Endodermal cell (in vitro differentiated cells): Measurements from ENCODE around the gene PRKD2. TPM values are rescaled to one million over a fixed set of nuclear protein-coding genes. Genes with fewer than 3 reads are reported as not detected.

Experiments
- DNase-seq: peaks from one replicate; pipeline ENCODE4 v3.0.0-alpha.2; 2017
- H3K27ac ChIP-seq: 2 replicates; pipeline ENCODE4 v1.5.1; 2013; ENCODE audit warnings: mild to moderate bottlenecking, low read depth, low read length, moderate library complexity
- H3K27me3 ChIP-seq: 2 replicates; pipeline ENCODE4 v1.6.1; 2013; ENCODE audit warnings: mild to moderate bottlenecking, low read length, moderate library complexity; ENCODE audit not compliant: insufficient read depth, control insufficient read depth, poor library complexity, severe bottlenecking
- H3K36me3 ChIP-seq: 2 replicates; pipeline ENCODE4 v1.7.0; 2013; ENCODE audit warnings: mild to moderate bottlenecking, low read length, moderate library complexity; ENCODE audit not compliant: control insufficient read depth, insufficient read depth
- H3K4me1 ChIP-seq: one replicate; pipeline ENCODE4 v1.7.0; 2013; ENCODE audit warnings: low read length; ENCODE audit not compliant: control insufficient read depth, insufficient read depth
- H3K4me3 ChIP-seq: 2 replicates; pipeline ENCODE4 v1.5.1; 2013; ENCODE audit warnings: mild to moderate bottlenecking, low read length, moderate library complexity
- H3K9ac ChIP-seq: 2 replicates; pipeline ENCODE4 v1.6.1; 2013; ENCODE audit warnings: mild to moderate bottlenecking, low read length, moderate library complexity; ENCODE audit not compliant: poor library complexity, severe bottlenecking; ENCODE audit errors: extremely low read depth
- H3K9me3 ChIP-seq: 2 replicates; pipeline ENCODE4 v1.6.1; 2013; ENCODE audit warnings: mild to moderate bottlenecking, low read length, moderate library complexity; ENCODE audit not compliant: control insufficient read depth
- H3K27ac Mint-ChIP-seq: 2 replicates; pipeline ENCODE4 v1.8.0; 2020; ENCODE audit warnings: mixed read lengths
- H3K27me3 Mint-ChIP-seq: 2 replicates; pipeline ENCODE4 v1.8.0; 2021; ENCODE audit warnings: mild to moderate bottlenecking, mixed read lengths; ENCODE audit not compliant: insufficient read depth
- H3K36me3 Mint-ChIP-seq: 2 replicates; pipeline ENCODE4 v1.8.0; 2020; ENCODE audit warnings: low read depth, mixed read lengths
- H3K4me1 Mint-ChIP-seq: 2 replicates; pipeline ENCODE4 v1.8.0; 2020; ENCODE audit warnings: mixed read lengths
- H3K4me3 Mint-ChIP-seq: 2 replicates; pipeline ENCODE4 v1.8.0; 2020; ENCODE audit warnings: mild to moderate bottlenecking, moderate library complexity, mixed read lengths
- H3K9me3 Mint-ChIP-seq: 2 replicates; pipeline ENCODE4 v1.8.0; 2020; ENCODE audit warnings: mild to moderate bottlenecking, mixed read lengths
- WGBS, 2 experiments: methylation state at CpG; one replicate each; pipeline versions ENCODE4 v1.1.5 to v1.1.7; 2013; ENCODE audit warnings: missing lambda C conversion rate in 2 of 2, mixed read lengths in 1 of 2; ENCODE audit not compliant: insufficient coverage in 1 of 2, insufficient read length in 1 of 2; 5-methylcytosine and 5-hydroxymethylcytosine counted together
- total RNA-seq, 2 donors: library from RNA; stranded (reverse); fragmentation: NEBNext Ultra II Directional in 1 of 2; extraction: Animal tissue kit (Norgen Biotek cat#: 25700) in 1 of 2; gene quantifications; 2 replicates in 1 of 2; 3 replicates in 1 of 2; pipeline ENCODE4 v1.2.1, GENCODE V29; 2021
- TF ChIP-seq, protein P1 (sequence below): fragments of 200-600 bp; sonication (generic); conservative IDR thresholded peaks from 2 replicates; pipeline ENCODE4 v1.5.0; 2021; ENCODE audit warnings: antibody characterized with exemption, mild to moderate bottlenecking

Gene PRKD2
- total RNA-seq, 2 donors from 2014 or later = 80.5 to 90.8 TPM

DNA sequence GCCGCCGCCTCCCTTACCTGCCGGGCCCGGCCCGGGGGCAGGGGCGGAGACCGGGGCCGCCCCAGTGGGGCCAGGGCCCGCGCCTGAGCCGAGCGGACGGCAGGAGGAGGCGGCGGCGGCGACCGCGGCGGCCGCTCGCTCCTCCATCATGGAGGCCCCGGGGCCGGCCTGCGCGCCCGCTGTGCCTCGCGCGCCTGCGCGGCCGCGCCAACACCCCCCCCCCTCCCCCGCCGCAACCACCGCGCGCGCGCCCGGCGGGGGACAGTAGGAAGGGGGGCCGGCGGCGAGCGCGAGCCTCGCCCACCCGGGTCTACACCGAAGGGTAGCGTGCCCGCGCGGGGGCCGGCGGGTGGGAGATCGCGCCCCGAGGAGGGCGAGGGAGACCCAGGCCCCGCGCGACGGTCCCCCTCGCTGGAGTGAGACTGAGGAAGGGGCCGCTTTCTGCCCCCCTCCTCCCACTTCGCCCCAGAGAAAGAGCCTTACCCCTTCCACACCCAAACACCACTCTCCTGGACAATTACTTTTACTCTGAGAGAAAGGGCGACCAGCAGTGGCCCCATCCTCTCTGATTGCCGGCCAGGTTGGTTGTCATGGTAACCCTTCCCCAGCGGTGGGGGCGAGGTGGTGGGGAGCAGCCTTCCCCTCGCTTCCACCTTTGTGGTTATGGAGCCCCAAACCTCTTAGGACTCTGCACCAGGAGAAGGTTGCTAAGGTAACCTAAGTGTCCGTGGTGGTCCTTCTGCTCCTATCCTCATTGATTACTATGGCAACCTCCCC lies 29.6 kb upstream of the PRKD2 start, which contains the start of gene STRN4:
Gene STRN4 (minus strand): TSS at position 170 of the 777 bp plus-strand sequence. CDS start 20 bp downstream, at position 150.
- peaks cover 29% of the 10 kb centered on the region for H3K36me3 Mint-ChIP-seq
- H3K4me3 ChIP-seq = peak within 1 kb of the TSS; percentile 97
- peak within 1 kb of the TSS; percentile 82 for H3K27ac ChIP-seq
- DNase-seq = peak; percentile 73
- TF ChIP-seq, protein P1, sequence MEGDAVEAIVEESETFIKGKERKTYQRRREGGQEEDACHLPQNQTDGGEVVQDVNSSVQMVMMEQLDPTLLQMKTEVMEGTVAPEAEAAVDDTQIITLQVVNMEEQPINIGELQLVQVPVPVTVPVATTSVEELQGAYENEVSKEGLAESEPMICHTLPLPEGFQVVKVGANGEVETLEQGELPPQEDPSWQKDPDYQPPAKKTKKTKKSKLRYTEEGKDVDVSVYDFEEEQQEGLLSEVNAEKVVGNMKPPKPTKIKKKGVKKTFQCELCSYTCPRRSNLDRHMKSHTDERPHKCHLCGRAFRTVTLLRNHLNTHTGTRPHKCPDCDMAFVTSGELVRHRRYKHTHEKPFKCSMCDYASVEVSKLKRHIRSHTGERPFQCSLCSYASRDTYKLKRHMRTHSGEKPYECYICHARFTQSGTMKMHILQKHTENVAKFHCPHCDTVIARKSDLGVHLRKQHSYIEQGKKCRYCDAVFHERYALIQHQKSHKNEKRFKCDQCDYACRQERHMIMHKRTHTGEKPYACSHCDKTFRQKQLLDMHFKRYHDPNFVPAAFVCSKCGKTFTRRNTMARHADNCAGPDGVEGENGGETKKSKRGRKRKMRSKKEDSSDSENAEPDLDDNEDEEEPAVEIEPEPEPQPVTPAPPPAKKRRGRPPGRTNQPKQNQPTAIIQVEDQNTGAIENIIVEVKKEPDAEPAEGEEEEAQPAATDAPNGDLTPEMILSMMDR = no peak
- H3K27me3 Mint-ChIP-seq = no peaks in the 10 kb centered on the region
- H3K9me3 Mint-ChIP-seq = peaks cover 5% of the 10 kb centered on the region
- no peaks in the 10 kb centered on the region for H3K27me3 ChIP-seq
- peaks cover 22% of the 10 kb centered on the region for H3K4me1 Mint-ChIP-seq
- peak within 1 kb of the TSS; percentile 96 for H3K27ac Mint-ChIP-seq
- no peaks in the 10 kb centered on the region for H3K9me3 ChIP-seq
- H3K36me3 ChIP-seq = peaks cover 10% of the 10 kb centered on the region
- WGBS, 2 experiments = 2 to 31% methylated on average over 4 to 53 of the region's 74 CpGs
- peak within 1 kb of the TSS; percentile 79 for H3K9ac ChIP-seq
- H3K4me3 Mint-ChIP-seq = peak within 1 kb of the TSS; percentile 98
- peaks cover 2% of the 10 kb centered on the region for H3K4me1 ChIP-seq

DNA sequence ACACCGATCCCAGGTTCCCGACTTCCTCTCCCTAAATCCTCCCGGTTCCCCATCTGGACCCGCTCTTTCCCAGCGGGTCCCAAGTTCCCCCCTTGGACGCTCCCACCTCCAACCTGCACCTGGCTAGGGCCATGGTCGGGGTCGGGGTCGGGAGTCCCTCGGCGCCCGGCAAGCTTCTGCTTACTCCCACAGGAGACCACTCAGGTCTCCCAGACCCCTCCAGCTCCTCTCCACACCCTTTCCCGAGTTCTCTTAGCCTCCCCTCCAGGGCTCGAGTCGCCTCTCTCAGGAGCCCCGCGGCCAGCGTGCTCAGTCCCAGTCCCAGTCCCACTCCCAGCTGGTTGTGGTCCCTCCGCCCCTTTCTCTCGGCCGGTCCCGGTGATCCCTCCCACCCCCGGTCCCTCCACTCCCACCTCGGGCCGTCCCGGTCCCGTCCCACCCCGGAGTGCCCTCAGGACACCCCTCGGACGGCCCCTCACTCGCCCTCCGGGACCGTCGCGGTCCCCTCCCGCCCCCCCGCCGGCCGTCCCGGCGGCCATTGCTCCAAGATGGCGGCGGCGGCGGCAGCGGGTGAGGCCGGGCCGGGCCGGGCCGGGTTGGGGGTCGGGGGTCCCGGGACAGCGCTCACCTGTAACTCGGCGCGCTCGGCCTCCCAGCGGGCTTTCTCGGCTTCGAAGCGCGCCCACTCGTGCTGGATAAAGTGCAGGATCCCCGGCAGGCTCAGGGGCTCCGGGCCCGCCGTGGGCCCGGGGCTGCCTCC lies 28.8 kb upstream of the PRKD2 start, which contains the start of gene FKRP:
Gene FKRP (plus strand): TSS at position 537 of the 760 bp plus-strand sequence. CDS start 9,394 bp downstream, outside the sequence.
- H3K9ac ChIP-seq = peak within 1 kb of the TSS; percentile 79
- Mint-ChIP-seq H3K27ac (peak within 1 kb of the TSS; percentile 96), H3K4me3 (peak within 1 kb of the TSS; percentile 98), H3K27me3 (no peaks in the 10 kb centered on the region), H3K9me3 (peaks cover 5% of the 10 kb centered on the region), H3K36me3 (peaks cover 28% of the 10 kb centered on the region), H3K4me1 (peaks cover 25% of the 10 kb centered on the region)
- H3K27ac ChIP-seq = peak within 1 kb of the TSS; percentile 82
- TF ChIP-seq, protein P1 = no peak
- peaks cover 10% of the 10 kb centered on the region for H3K36me3 ChIP-seq
- peak; percentile 76 for DNase-seq
- peaks cover 2% of the 10 kb centered on the region for H3K4me1 ChIP-seq
- H3K4me3 ChIP-seq = peak within 1 kb of the TSS; percentile 97
- H3K9me3 ChIP-seq = no peaks in the 10 kb centered on the region
- 0% methylated on average over 8 to 68 of the region's 68 CpGs for WGBS, 2 experiments
- H3K27me3 ChIP-seq = no peaks in the 10 kb centered on the region

DNA sequence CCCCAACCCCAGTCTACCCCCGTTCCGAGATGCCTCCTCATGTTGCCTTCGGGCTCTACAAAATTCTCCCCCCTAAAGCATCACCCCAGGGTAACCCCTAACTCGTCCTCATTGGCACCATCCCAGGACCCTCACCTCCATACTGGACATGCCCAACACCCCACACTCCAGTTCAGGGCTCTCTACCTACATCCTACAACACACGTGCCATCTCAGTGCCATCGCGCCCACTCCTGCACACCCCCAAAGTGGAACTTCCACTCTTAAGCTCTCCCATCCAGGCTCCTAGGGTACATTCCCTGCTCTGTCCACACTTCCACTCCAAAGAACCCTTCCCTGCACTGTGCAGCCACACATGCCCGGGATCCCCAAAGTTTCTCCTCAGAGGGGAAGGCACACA lies 28.1 kb upstream of the PRKD2 start:
- no peaks in the 10 kb centered on the region for H3K27me3 ChIP-seq
- H3K27ac ChIP-seq = no peak overlapping the region
- WGBS, 2 experiments = 44 to 46% methylated on average over 5 to 8 of the region's 8 CpGs
- Mint-ChIP-seq H3K9me3 (peaks cover 5% of the 10 kb centered on the region), H3K27me3 (no peaks in the 10 kb centered on the region), H3K36me3 (peaks cover 30% of the 10 kb centered on the region), H3K4me3 (peak overlapping the region; percentile 98), H3K27ac (peak overlapping the region; percentile 96), H3K4me1 (peaks cover 27% of the 10 kb centered on the region)
- H3K4me3 ChIP-seq = peak overlapping the region; percentile 97
- no peak for DNase-seq
- peak overlapping the region; percentile 79 for H3K9ac ChIP-seq
- TF ChIP-seq, protein P1 = no peak
- no peaks in the 10 kb centered on the region for H3K9me3 ChIP-seq
- peaks cover 2% of the 10 kb centered on the region for H3K4me1 ChIP-seq
- H3K36me3 ChIP-seq = peaks cover 13% of the 10 kb centered on the region
